NCI-H82 treated with DMSO at 0.1 percent for 48 hours (cell line): ENCODE results near the gene IFNB1.

ENCODE experiments used
- DNase-seq: peaks from one replicate; lab custom pipeline; 2025; ENCODE audit not compliant: unreplicated experiment; lab: John Stamatoyannopoulos, UW

IFNB1 gene

GRCh38 chr9:21070906-21071305 is 6.8 kb downstream of the IFNB1 start:
- DNase-seq = no peak

GRCh38 chr9:21070171-21070571 is 7.6 kb downstream of the IFNB1 start:
- DNase-seq = no peak

- DNase-seq = no peak
Measured at GRCh38 chr9:21060919-21061561, 16.7 kb downstream of the IFNB1 start.

- DNase-seq = no peak
Measured at GRCh38 chr9:21056931-21057330, 20.8 kb downstream of the IFNB1 start.

GRCh38 chr9:21053851-21054250 is 23.9 kb downstream of the IFNB1 start:
- no peak for DNase-seq

- DNase-seq = no peak
Measured at GRCh38 chr9:21047281-21047691, 30.5 kb downstream of the IFNB1 start.

GRCh38 chr9:21043841-21044240 is 33.9 kb downstream of the IFNB1 start:
- DNase-seq = no peak

GRCh38 chr9:21042466-21042865 is 35.3 kb downstream of the IFNB1 start:
- DNase-seq = no peak

- DNase-seq = no peak
Measured at GRCh38 chr9:21039302-21039701, 38.4 kb downstream of the IFNB1 start.

- no peak for DNase-seq
Measured at GRCh38 chr9:21037278-21037677, 40.5 kb downstream of the IFNB1 start.

- no peak for DNase-seq
Measured at GRCh38 chr9:21031808-21032183, 45.9 kb downstream of the IFNB1 start.

GRCh38 chr9:21031091-21031807 is 46.5 kb downstream of the IFNB1 start, which contains the start of gene HACD4:
Gene HACD4, minus strand, starts transcription at chr9:21031640. Its CDS starts 50 bp downstream, at chr9:21031590.
- DNase-seq = no peak

- no peak for DNase-seq
Measured at GRCh38 chr9:21030389-21031035, 47.2 kb downstream of the IFNB1 start.

GRCh38 chr9:21029661-21030060 is 48.1 kb downstream of the IFNB1 start:
- DNase-seq = no peak

- DNase-seq = no peak
Measured at GRCh38 chr9:21028466-21028865, 49.3 kb downstream of the IFNB1 start.

GRCh38 chr9:21027295-21027694 is 50.4 kb downstream of the IFNB1 start:
- no peak for DNase-seq
